ENCODE results near the gene TMC8.

GRCh38 chr17:78146881-78147280 is 16.3 kb downstream of the TMC8 start:
- no peak for TF ChIP-seq CTCF (conservative IDR thresholded peaks at IDR 0.05; ENCODE audit: low read length)
- TF ChIP-seq EZH2phosphoT487 (IDR thresholded peaks at IDR 0.05; ENCODE audit: borderline replicate concordance), result no peak

All from Loucy (cell line).